Endothelial cell of umbilical vein (primary cell): ENCODE data around the gene SCN9A. TPM values are rescaled to one million over a fixed set of nuclear protein-coding genes. Genes with fewer than 3 reads are reported as not detected.
"Not testable (repeated sequence)": the region's sequence is repeated elsewhere in the genome, so short reads cannot be mapped to it uniquely, and the experiment has no call there.

Experiments used
- BruUV-seq: library from RNA; stranded (reverse); fragments of 400-500 nt; replicated peaks from 2 replicates; lab custom pipeline; 2021; lab: Mats Ljungman, UMichigan
- CTCF ChIA-PET: fragments of 300-600, 350-600 bp; sonication (Branson Sonifier 250); formaldehyde crosslinking; loops from one replicate; lab custom pipeline; 2021; ENCODE audit warnings: antibody characterized with exemption, inconsistent platforms; lab: Charles Lee
- POLR2A ChIA-PET: fragments of 300-600, 350-600 bp; sonication (Branson Sonifier 250); formaldehyde crosslinking; loops from one replicate; lab custom pipeline; 2021; ENCODE audit warnings: antibody characterized with exemption, inconsistent platforms; lab: Charles Lee
- DNase-seq: peaks from one replicate; pipeline ENCODE4 v3.0.0-alpha.2; 2011; ENCODE audit warnings: low read depth, low spot score
- FAIRE-seq: peaks from 2 replicates; lab custom pipeline; 2011; peaks lifted over from hg19 to GRCh38; lab: Jason Lieb, UNC
- H2AFZ ChIP-seq: 2 replicates; pipeline ENCODE4 v1.6.0; 2012; ENCODE audit warnings: low read depth, low read length, control low read depth, inconsistent platforms
- H3K27ac ChIP-seq: 2 replicates; pipeline ENCODE4 v1.5.1; 2011; ENCODE audit warnings: low read depth, mild to moderate bottlenecking, control low read depth, low read length, moderate library complexity; ENCODE audit not compliant: insufficient read depth
- H3K27me3 ChIP-seq, 2 experiments: 2 replicates each; pipeline versions ENCODE4 v1.6.0 to v1.6.1; 2011; ENCODE audit warnings: low read length in 2 of 2, mixed read lengths in 1 of 2; ENCODE audit not compliant: control insufficient read depth in 2 of 2, insufficient read depth in 2 of 2
- H3K36me3 ChIP-seq, 2 experiments: 2 replicates in 1 of 2; 3 replicates in 1 of 2; pipeline ENCODE4 v1.5.1; 2011; ENCODE audit warnings: low read length in 2 of 2, mild to moderate bottlenecking in 1 of 2, moderate library complexity in 1 of 2; ENCODE audit not compliant: control insufficient read depth in 2 of 2, insufficient read depth in 2 of 2; ENCODE audit errors: extremely low read depth in 1 of 2
- H3K4me1 ChIP-seq: 3 replicates; pipeline ENCODE4 v1.5.1; 2011; ENCODE audit warnings: mild to moderate bottlenecking, low read length; ENCODE audit not compliant: control insufficient read depth, insufficient read depth; ENCODE audit errors: extremely low read depth
- H3K4me2 ChIP-seq: 2 replicates; pipeline ENCODE4 v1.6.1; 2011; ENCODE audit warnings: low read length, control low read depth, mixed read lengths; ENCODE audit not compliant: insufficient read depth
- H3K4me3 ChIP-seq, 3 experiments: fragments of 200-600 bp in 1 of 3; sonication (generic), shearing (Covaris generic) in 1 of 3; replicated peaks in 1 of 3; 2 replicates each; pipeline ENCODE4 v1.5.1; 2011 to 2016; ENCODE audit warnings: control low read depth in 3 of 3, low read length in 3 of 3, mild to moderate bottlenecking in 2 of 3, inconsistent platforms in 1 of 3, low read depth in 1 of 3, moderate library complexity in 1 of 3; ENCODE audit not compliant: insufficient read depth in 1 of 3
- H3K79me2 ChIP-seq: 2 replicates; pipeline ENCODE4 v1.6.0; 2012; ENCODE audit warnings: low read length, inconsistent platforms; ENCODE audit not compliant: control insufficient read depth, insufficient read depth
- H3K9ac ChIP-seq: replicated peaks from 2 replicates; pipeline ENCODE3; 2011; ENCODE audit warnings: low read length, control low read depth; ENCODE audit not compliant: insufficient read depth; ENCODE audit errors: extremely low read depth
- H3K9me1 ChIP-seq: replicated peaks from 3 replicates; pipeline ENCODE4 v1.6.0; 2011; ENCODE audit warnings: mild to moderate bottlenecking, low read length; ENCODE audit not compliant: control insufficient read depth, insufficient read depth; ENCODE audit errors: extremely low read depth
- H3K9me3 ChIP-seq: replicated peaks from 2 replicates; pipeline ENCODE4 v1.5.1; 2012; ENCODE audit warnings: low read length, inconsistent platforms; ENCODE audit not compliant: control insufficient read depth, insufficient read depth
- H4K20me1 ChIP-seq: replicated peaks from 2 replicates; pipeline ENCODE3; 2011; ENCODE audit warnings: mild to moderate bottlenecking, low read length; ENCODE audit not compliant: control insufficient read depth, insufficient read depth; ENCODE audit errors: extremely low read depth
- CTCF ChIP-seq, 2 donors: IDR thresholded peaks; 1 replicate in 1 of 2; 2 replicates in 1 of 2; pipeline ENCODE4 v1.5.1; 2011; ENCODE audit warnings: low read length in 2 of 2, mild to moderate bottlenecking in 2 of 2, moderate library complexity in 2 of 2, control low read depth in 1 of 2, inconsistent platforms in 1 of 2, low read depth in 1 of 2; ENCODE audit not compliant: insufficient read depth in 1 of 2; ENCODE audit errors: extremely low read depth in 1 of 2
- EZH2 ChIP-seq: IDR thresholded peaks from 2 replicates; pipeline ENCODE4 v1.6.1; 2012; ENCODE audit warnings: borderline replicate concordance, low read depth, mild to moderate bottlenecking, moderate library complexity, low read length, inconsistent platforms; ENCODE audit not compliant: severe bottlenecking
- FOS ChIP-seq: IDR thresholded peaks from 2 replicates; pipeline ENCODE4 v1.6.1; 2011; ENCODE audit warnings: mild to moderate bottlenecking, low read length, moderate library complexity, borderline replicate concordance; ENCODE audit not compliant: insufficient read depth
- GATA2 ChIP-seq: IDR thresholded peaks from 2 replicates; pipeline ENCODE4 v1.7.0; 2011; ENCODE audit warnings: low read depth, mild to moderate bottlenecking, moderate library complexity, mixed read lengths, low read length; ENCODE audit not compliant: insufficient read length, insufficient read depth
- JUN ChIP-seq: IDR thresholded peaks from 2 replicates; pipeline ENCODE4 v1.6.1; 2011; ENCODE audit warnings: borderline replicate concordance, low read depth; ENCODE audit not compliant: insufficient read length, insufficient read depth
- MAX ChIP-seq: IDR thresholded peaks from 2 replicates; pipeline ENCODE4 v1.6.1; 2011; ENCODE audit not compliant: insufficient read depth, insufficient read length
- MYC ChIP-seq: IDR thresholded peaks from one replicate; pipeline ENCODE4 v1.6.1; 2011; ENCODE audit warnings: mild to moderate bottlenecking, low read depth, low read length
- POLR2A ChIP-seq: IDR thresholded peaks from 2 replicates; pipeline ENCODE4 v1.6.1; 2012; ENCODE audit warnings: low read depth, mild to moderate bottlenecking, control low read depth, low read length
- POLR2AphosphoS5 ChIP-seq: IDR thresholded peaks from 2 replicates; pipeline ENCODE4 v1.6.1; 2012; ENCODE audit warnings: low read depth, mild to moderate bottlenecking, control low read depth, low read length, moderate library complexity; ENCODE audit not compliant: insufficient read depth
- dilution Hi-C: fragments of 300-500 bp; cut with MboI; formaldehyde crosslinking; loops from one replicate; pipeline ENCODE4 v1.15.0; 2019; ENCODE audit warnings: low sequenced_read_pairs; ENCODE audit not compliant: extremely low pct_ligation_motif_present
- intact Hi-C: fragments of 100-400 bp; cut with micrococcal nuclease; formaldehyde crosslinking; loops from one replicate; pipeline ENCODE4 v1.10.0; 2022
- polyA plus RNA-seq, 4 experiments: library from polyadenylated mRNA; depleted of rRNA in 3 of 4; stranded (reverse) in 3 of 4; unstranded in 1 of 4; fragments of >200 nt; gene quantifications; 2 replicates each; pipeline versions ENCODE4 v1.2.1 to v1.2.3, GENCODE V29; 2011 to 2012; ENCODE audit warnings: missing spikeins in 1 of 4
- total RNA-seq: library from RNA; stranded (reverse); gene quantifications from 2 replicates; pipeline ENCODE4 v1.2.3, GENCODE V29; 2021

SCN9A gene
- total and polyA plus RNA-seq, 2 donors (not counting 3 experiments of a cell fraction or from before 2014, with no cell fraction given) = 0.88 to 1.6 TPM

- Histone ChIP-seq H3K4me3 (no peak overlapping the region), H3K36me3 (no peaks in the 10 kb centered on the region), H2AFZ (no peak overlapping the region), H3K9me1 (no peaks in the 10 kb centered on the region), H3K79me2 (no peaks in the 10 kb centered on the region), H3K4me1 (no peaks in the 10 kb centered on the region), H3K9me3 (no peaks in the 10 kb centered on the region), H3K9ac (no peak overlapping the region), H3K27me3 (no peaks in the 10 kb centered on the region), H3K4me2 (no peak overlapping the region), H4K20me1 (no peaks in the 10 kb centered on the region), H3K27ac (no peak overlapping the region)
- FAIRE-seq = no peak
- TF ChIP-seq CTCF (IDR thresholded peaks at IDR 0.05; ENCODE audit: extremely low read depth in 1 of 2, insufficient read depth in 1 of 2, low read depth in 1 of 2, low read length in 2 of 2) (no peak), MYC (no peak), FOS (no peak), MAX (no peak), JUN (no peak), EZH2 (no peak), GATA2 (no peak), POLR2A (no peak), POLR2AphosphoS5 (no peak)
- no peak for DNase-seq
- ChIA-PET CTCF (interaction anchor here (0.6 kb wide), 1 partner anchor 11 kb away, joined by 3 read pairs; no protein-coding TSS in a partner anchor), POLR2A (no interaction called here)
- BruUV-seq = no TSS peak
- intact Hi-C loops (no loop called here), dilution Hi-C loops (no loop called here)
These were observed 164.7 kb downstream of the SCN9A start for GRCh38 chr2:166211079-166211478.

- H3K9me1 ChIP-seq, H3K4me1 ChIP-seq, dilution Hi-C loops, H2AFZ ChIP-seq, H3K9me3 ChIP-seq, H3K9ac ChIP-seq, H4K20me1 ChIP-seq, H3K27me3 ChIP-seq, H3K36me3 ChIP-seq, CTCF ChIA-PET, H3K4me2 ChIP-seq, intact Hi-C loops, DNase-seq, BruUV-seq, H3K4me3 ChIP-seq, POLR2A ChIA-PET, FAIRE-seq, H3K27ac ChIP-seq, H3K79me2 ChIP-seq: not testable (repeated sequence)
These were observed 165.8 kb downstream of the SCN9A start for GRCh38 chr2:166209944-166210343.

GRCh38 chr2:166209367-166209766, 166.4 kb downstream of the SCN9A start:
- H3K9ac ChIP-seq, H3K27ac ChIP-seq, H3K4me3 ChIP-seq, CTCF ChIA-PET, H3K9me1 ChIP-seq, H3K9me3 ChIP-seq, BruUV-seq, intact Hi-C loops, H3K36me3 ChIP-seq, H2AFZ ChIP-seq, H4K20me1 ChIP-seq, DNase-seq, H3K4me2 ChIP-seq, H3K79me2 ChIP-seq, FAIRE-seq, POLR2A ChIA-PET, dilution Hi-C loops, H3K4me1 ChIP-seq, H3K27me3 ChIP-seq: not testable (repeated sequence)
